Mesangial cell (primary cell): ENCODE measurements around the gene OR51I1. TPM values are rescaled to one million over a fixed set of nuclear protein-coding genes. Genes with fewer than 3 reads are reported as not detected.

Source experiments
- total RNA-seq: library from RNA; depleted of rRNA; stranded (reverse); fragments of >200 nt; gene quantifications from 2 replicates; pipeline ENCODE4 v1.2.3, GENCODE V29; 2015

OR51I1 gene
- not detected in 2 replicates for total RNA-seq

GRCh38 chr11:5441414-5441813 is at the start of gene OR51I1:
Gene OR51I1 (minus strand): TSS chr11:5441514. CDS start chr11:5441514, 0 bp downstream.

GRCh38 chr11:5488385-5488784 is 47.1 kb upstream of the OR51I1 start, which contains the start of gene OR52D1:
Gene OR52D1 (plus strand): TSS chr11:5488685. CDS start chr11:5488707, 22 bp downstream.

GRCh38 chr11:5449023-5449422 is 7.7 kb upstream of the OR51I1 start, which contains the start of gene OR51I2:
Gene OR51I2 (plus strand): TSS chr11:5449323. CDS start chr11:5453489, 4,166 bp downstream.

GRCh38 chr11:5421811-5422210 is 19.5 kb downstream of the OR51I1 start, which contains the start of gene OR51Q1:
Gene OR51Q1 (plus strand): TSS chr11:5422111. CDS start chr11:5422201, 90 bp downstream.

Other genes with a start within 250 kb of the OR51I1 start
- not detected in 2 replicates for gene OR51V1, start 240.8 kb downstream of the OR51I1 start, total RNA-seq
- not detected in 2 replicates for gene HBB, start 214.4 kb downstream of the OR51I1 start, total RNA-seq
- gene HBD, start 207.0 kb downstream of the OR51I1 start, total RNA-seq: not detected in 2 replicates
- not detected in 2 replicates for gene HBG1, start 191.7 kb downstream of the OR51I1 start, total RNA-seq
- not detected in 2 replicates for gene HBG2, start 186.7 kb downstream of the OR51I1 start, total RNA-seq
- not detected in 2 replicates for gene HBE1, start 171.6 kb downstream of the OR51I1 start, total RNA-seq
- not detected in 2 replicates for gene OR51B4, start 139.6 kb downstream of the OR51I1 start, total RNA-seq
- not detected in 2 replicates for gene OR51B2, start 117.2 kb downstream of the OR51I1 start, total RNA-seq
- not detected in 2 replicates for gene OR51B5, start 98.0 kb downstream of the OR51I1 start, total RNA-seq
- gene OR51B6, start 90.0 kb downstream of the OR51I1 start, total RNA-seq: not detected in 2 replicates
- not detected in 2 replicates for gene OR51M1, start 57.7 kb downstream of the OR51I1 start, total RNA-seq
- not detected in 2 replicates for gene OR51Q1, start 19.4 kb downstream of the OR51I1 start, total RNA-seq
- gene OR51I2, start 7.8 kb upstream of the OR51I1 start, total RNA-seq: not detected in 2 replicates
- not detected in 2 replicates for gene OR52D1, start 47.2 kb upstream of the OR51I1 start, total RNA-seq
- gene UBQLN3, start 68.4 kb upstream of the OR51I1 start, total RNA-seq: not detected in 2 replicates
- 0.25 TPM in 1 of 2 replicates, not detected in the other for gene UBQLNL, start 75.2 kb upstream of the OR51I1 start, total RNA-seq
- not detected in 2 replicates for gene OR52H1, start 107.0 kb upstream of the OR51I1 start, total RNA-seq
- gene OR52B6, start 139.4 kb upstream of the OR51I1 start, total RNA-seq: not detected in 2 replicates
- 5.1 and 6.1 TPM in 2 replicates for gene TRIM6, start 155.1 kb upstream of the OR51I1 start, total RNA-seq
- gene TRIM34, start 183.5 kb upstream of the OR51I1 start, total RNA-seq: 1.8 and 2.0 TPM in 2 replicates
- 16.5 and 23.2 TPM in 2 replicates for gene TRIM5, start 243.6 kb upstream of the OR51I1 start, total RNA-seq
- 5.1 and 8.6 TPM in 2 replicates for gene TRIM22, start 248.3 kb upstream of the OR51I1 start, total RNA-seq